ENCODE measurements around the gene EZH2. TPM values are rescaled to one million over a fixed set of nuclear protein-coding genes. Genes with fewer than 3 reads are reported as not detected.

EZH2 gene
- total and polyA plus RNA-seq, 2 donors (not counting 1 experiment from before 2014, with no cell fraction given), result 7.1 to 10.1 TPM

DNA sequence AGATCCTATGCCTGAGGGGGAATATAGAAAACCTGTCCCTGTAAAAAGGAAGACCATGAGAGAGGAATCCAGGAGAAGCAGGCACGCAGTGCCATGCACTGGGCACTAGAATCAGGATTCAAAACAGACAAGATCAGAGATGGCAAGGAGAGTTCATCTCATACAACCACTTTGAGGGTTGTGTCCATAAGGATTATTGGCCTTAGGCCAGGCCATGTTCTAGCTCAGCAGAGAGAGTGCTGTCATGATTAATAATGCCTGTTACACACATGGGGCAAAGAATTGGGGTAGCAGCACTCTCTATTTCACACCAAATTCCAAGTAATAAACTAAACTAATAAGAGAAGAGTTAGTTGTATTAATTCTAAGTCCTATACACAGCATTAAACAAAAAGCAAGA is 29.1 kb downstream of the EZH2 start:
- no peak for TF ChIP-seq EZH2 (IDR thresholded peaks at IDR 0.05; ENCODE audit: low read length, missing control alignments)
- TF ChIP-seq, protein P1, sequence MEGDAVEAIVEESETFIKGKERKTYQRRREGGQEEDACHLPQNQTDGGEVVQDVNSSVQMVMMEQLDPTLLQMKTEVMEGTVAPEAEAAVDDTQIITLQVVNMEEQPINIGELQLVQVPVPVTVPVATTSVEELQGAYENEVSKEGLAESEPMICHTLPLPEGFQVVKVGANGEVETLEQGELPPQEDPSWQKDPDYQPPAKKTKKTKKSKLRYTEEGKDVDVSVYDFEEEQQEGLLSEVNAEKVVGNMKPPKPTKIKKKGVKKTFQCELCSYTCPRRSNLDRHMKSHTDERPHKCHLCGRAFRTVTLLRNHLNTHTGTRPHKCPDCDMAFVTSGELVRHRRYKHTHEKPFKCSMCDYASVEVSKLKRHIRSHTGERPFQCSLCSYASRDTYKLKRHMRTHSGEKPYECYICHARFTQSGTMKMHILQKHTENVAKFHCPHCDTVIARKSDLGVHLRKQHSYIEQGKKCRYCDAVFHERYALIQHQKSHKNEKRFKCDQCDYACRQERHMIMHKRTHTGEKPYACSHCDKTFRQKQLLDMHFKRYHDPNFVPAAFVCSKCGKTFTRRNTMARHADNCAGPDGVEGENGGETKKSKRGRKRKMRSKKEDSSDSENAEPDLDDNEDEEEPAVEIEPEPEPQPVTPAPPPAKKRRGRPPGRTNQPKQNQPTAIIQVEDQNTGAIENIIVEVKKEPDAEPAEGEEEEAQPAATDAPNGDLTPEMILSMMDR (conservative IDR thresholded peaks at IDR 0.05 in 1 of 2, IDR thresholded peaks at IDR 0.05 in 1 of 2; ENCODE audit: low read depth in 1 of 2, low read length in 2 of 2), result no peak
- peaks cover 75% of the 10 kb centered on the region for H3K79me2 ChIP-seq (ENCODE audit: control insufficient read depth, insufficient read depth, low read length)
- no peak for DNase-seq (ENCODE audit: low read depth in 2 of 2)

DNA sequence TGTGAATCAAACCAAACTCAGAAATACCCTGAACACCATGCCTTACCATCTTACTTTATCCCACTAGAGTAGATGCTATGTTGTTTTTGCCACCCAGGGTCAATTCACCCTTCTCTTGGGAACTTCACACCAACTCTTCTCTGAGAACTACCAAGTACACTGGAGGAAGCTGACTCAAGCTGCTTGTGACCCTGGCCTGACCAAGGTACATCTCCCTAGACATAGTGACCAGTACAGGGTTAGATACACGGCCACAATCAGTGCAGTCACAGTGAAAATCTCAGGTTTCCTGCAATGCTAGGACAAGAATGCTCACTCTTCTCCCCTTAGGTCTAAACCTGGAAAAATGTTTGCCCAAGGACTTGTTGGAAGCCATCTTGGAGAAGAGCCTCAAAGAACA is 31.8 kb downstream of the EZH2 start:
- no peak overlapping the region for H3K4me2 ChIP-seq (ENCODE audit: extremely low read depth, insufficient read depth, low read length)
- H4K20me1 ChIP-seq (ENCODE audit: control insufficient read depth, extremely low read depth, insufficient read depth, low read length), result no peaks in the 10 kb centered on the region
- no peak overlapping the region for H3K4me3 ChIP-seq (replicated peaks in 1 of 4; ENCODE audit: control extremely low read depth in 1 of 4, insufficient read depth in 1 of 4, low read depth in 3 of 4, low read length in 4 of 4)
- no peaks in the 10 kb centered on the region for H3K9me3 ChIP-seq (ENCODE audit: control insufficient read depth, insufficient read depth, low read depth, low read length)
- H2AFZ ChIP-seq (ENCODE audit: low read length), result no peak overlapping the region
- no peak for DNase-seq (ENCODE audit: low read depth in 2 of 2)
- TF ChIP-seq EZH2 (IDR thresholded peaks at IDR 0.05; ENCODE audit: low read length, missing control alignments), result no peak
- TF ChIP-seq, protein P1 (conservative IDR thresholded peaks at IDR 0.05 in 1 of 2, IDR thresholded peaks at IDR 0.05 in 1 of 2; ENCODE audit: low read depth in 1 of 2, low read length in 2 of 2), result no peak
- no peak overlapping the region for H3K27ac ChIP-seq (ENCODE audit: insufficient read depth, low read length)
- H3K9ac ChIP-seq (ENCODE audit: insufficient read depth, low read length), result no peak overlapping the region
- peaks cover 2% of the 10 kb centered on the region for H3K4me1 ChIP-seq (ENCODE audit: control insufficient read depth, extremely low read depth, insufficient read depth, low read length)
- H3K27me3 ChIP-seq (ENCODE audit: control insufficient read depth, insufficient read depth, low read length), result no peaks in the 10 kb centered on the region
- no peaks in the 10 kb centered on the region for H3K36me3 ChIP-seq (ENCODE audit: control insufficient read depth, insufficient read depth, low read length)
- H3K79me2 ChIP-seq (ENCODE audit: control insufficient read depth, insufficient read depth, low read length), result peaks cover 76% of the 10 kb centered on the region

More for the DNA sequence above, 29.1 kb downstream of the EZH2 start:
- Histone ChIP-seq H2AFZ (ENCODE audit: low read length) (no peak overlapping the region), H4K20me1 (ENCODE audit: control insufficient read depth, extremely low read depth, insufficient read depth, low read length) (no peaks in the 10 kb centered on the region), H3K36me3 (ENCODE audit: control insufficient read depth, insufficient read depth, low read length) (no peaks in the 10 kb centered on the region), H3K9me3 (ENCODE audit: control insufficient read depth, insufficient read depth, low read depth, low read length) (no peaks in the 10 kb centered on the region), H3K9ac (ENCODE audit: insufficient read depth, low read length) (no peak overlapping the region), H3K4me1 (ENCODE audit: control insufficient read depth, extremely low read depth, insufficient read depth, low read length) (peaks cover 2% of the 10 kb centered on the region), H3K4me3 (replicated peaks in 1 of 4; ENCODE audit: control extremely low read depth in 1 of 4, insufficient read depth in 1 of 4, low read depth in 3 of 4, low read length in 4 of 4) (no peak overlapping the region), H3K27me3 (ENCODE audit: control insufficient read depth, insufficient read depth, low read length) (no peaks in the 10 kb centered on the region), H3K4me2 (ENCODE audit: extremely low read depth, insufficient read depth, low read length) (no peak overlapping the region), H3K27ac (ENCODE audit: insufficient read depth, low read length) (no peak overlapping the region)

DNA sequence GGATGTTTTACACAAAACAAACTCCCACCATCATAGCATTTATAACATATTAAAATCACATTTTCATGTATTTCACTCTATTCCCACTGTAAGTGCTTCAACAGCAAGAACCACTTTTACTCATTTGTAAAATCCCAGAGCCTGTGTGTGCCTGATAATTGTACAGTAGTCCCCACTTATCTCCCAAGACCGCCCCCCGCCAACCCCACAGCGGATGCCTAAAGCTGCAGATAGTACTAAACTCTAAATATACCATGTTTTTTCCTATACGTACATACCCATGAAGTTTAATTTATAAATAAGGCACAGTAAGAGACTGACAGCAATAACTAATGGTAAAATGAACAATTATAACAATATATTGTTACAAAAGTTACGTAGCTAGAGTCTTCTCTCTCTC is 33.5 kb downstream of the EZH2 start:
- H2AFZ ChIP-seq (ENCODE audit: low read length), result no peak overlapping the region
- H3K79me2 ChIP-seq (ENCODE audit: control insufficient read depth, insufficient read depth, low read length), result peaks cover 74% of the 10 kb centered on the region
- no peaks in the 10 kb centered on the region for H4K20me1 ChIP-seq (ENCODE audit: control insufficient read depth, extremely low read depth, insufficient read depth, low read length)
- no peak overlapping the region for H3K9ac ChIP-seq (ENCODE audit: insufficient read depth, low read length)
- no peak for DNase-seq (ENCODE audit: low read depth in 2 of 2)
- TF ChIP-seq EZH2 (IDR thresholded peaks at IDR 0.05; ENCODE audit: low read length, missing control alignments), result no peak
- TF ChIP-seq, protein P1 (conservative IDR thresholded peaks at IDR 0.05 in 1 of 2, IDR thresholded peaks at IDR 0.05 in 1 of 2; ENCODE audit: low read depth in 1 of 2, low read length in 2 of 2), result no peak
- H3K4me2 ChIP-seq (ENCODE audit: extremely low read depth, insufficient read depth, low read length), result no peak overlapping the region
- no peak overlapping the region for H3K27ac ChIP-seq (ENCODE audit: insufficient read depth, low read length)
- peaks cover 2% of the 10 kb centered on the region for H3K4me1 ChIP-seq (ENCODE audit: control insufficient read depth, extremely low read depth, insufficient read depth, low read length)
- H3K9me3 ChIP-seq (ENCODE audit: control insufficient read depth, insufficient read depth, low read depth, low read length), result no peaks in the 10 kb centered on the region
- H3K27me3 ChIP-seq (ENCODE audit: control insufficient read depth, insufficient read depth, low read length), result no peaks in the 10 kb centered on the region
- no peaks in the 10 kb centered on the region for H3K36me3 ChIP-seq (ENCODE audit: control insufficient read depth, insufficient read depth, low read length)
- no peak overlapping the region for H3K4me3 ChIP-seq (replicated peaks in 1 of 4; ENCODE audit: control extremely low read depth in 1 of 4, insufficient read depth in 1 of 4, low read depth in 3 of 4, low read length in 4 of 4)
